ENCODE results near the gene ATP5F1E.
"Not testable (repeated sequence)": the region's sequence is repeated elsewhere in the genome, so short reads cannot be mapped to it uniquely, and the experiment has no call there.

The ATP5F1E gene

GRCh38 chr20:59042796-59043631 lies 10.9 kb upstream of the ATP5F1E start:
- peak overlapping the region; percentile 96 for H3K4me2 ChIP-seq (ENCODE audit: low read length)
- no peaks in the 10 kb centered on the region for H4K20me1 ChIP-seq (ENCODE audit: insufficient read depth, low read length)
- no peak overlapping the region for H3K27ac ChIP-seq (ENCODE audit: low read depth, low read length, poor library complexity, severe bottlenecking)
- H3K79me2 ChIP-seq (ENCODE audit: insufficient read depth, low read length), result peaks cover 44% of the 10 kb centered on the region
- H3K4me3 ChIP-seq (ENCODE audit: low read depth, low read length, poor library complexity, severe bottlenecking), result peak overlapping the region; percentile 86
- H2AFZ ChIP-seq (ENCODE audit: low read length), result no peak overlapping the region
- H3K9me2 ChIP-seq (ENCODE audit: low read depth, low read length), result no peaks in the 10 kb centered on the region
- H3K9me3 ChIP-seq (ENCODE audit: low read length), result no peaks in the 10 kb centered on the region
- H3F3A ChIP-seq (ENCODE audit: insufficient read depth, low read length), result no peaks in the 10 kb centered on the region
- peaks cover 48% of the 10 kb centered on the region for H3K4me1 ChIP-seq (ENCODE audit: insufficient read depth, low read length, severe bottlenecking)
- no peak for TF ChIP-seq EZH2 (IDR thresholded peaks at IDR 0.05; ENCODE audit: borderline replicate concordance, low read length)
- TF ChIP-seq CTCF (IDR thresholded peaks at IDR 0.05; ENCODE audit: low read length), result no peak
- H3K36me3 ChIP-seq (ENCODE audit: insufficient read depth, low read length), result peaks cover 28% of the 10 kb centered on the region
- peak overlapping the region; percentile 87 for H3K9ac ChIP-seq (ENCODE audit: low read length)
- H3K27me3 ChIP-seq (ENCODE audit: insufficient read depth, low read length), result no peaks in the 10 kb centered on the region

- no peaks in the 10 kb centered on the region for H4K20me1 ChIP-seq (ENCODE audit: insufficient read depth, low read length)
- peak within 1 kb of the TSS; percentile 87 for H3K9ac ChIP-seq (ENCODE audit: low read length)
- H3K9me3 ChIP-seq (ENCODE audit: low read length), result no peaks in the 10 kb centered on the region
- H3K79me2 ChIP-seq (ENCODE audit: insufficient read depth, low read length), result peaks cover 49% of the 10 kb centered on the region
- no peak for TF ChIP-seq CTCF (IDR thresholded peaks at IDR 0.05; ENCODE audit: low read length)
- TF ChIP-seq EZH2 (IDR thresholded peaks at IDR 0.05; ENCODE audit: borderline replicate concordance, low read length), result no peak
- H3K4me1 ChIP-seq (ENCODE audit: insufficient read depth, low read length, severe bottlenecking), result peaks cover 48% of the 10 kb centered on the region
- H3K4me2 ChIP-seq (ENCODE audit: low read length), result peak within 1 kb of the TSS; percentile 96
- H3K36me3 ChIP-seq (ENCODE audit: insufficient read depth, low read length), result peaks cover 36% of the 10 kb centered on the region
- peak within 1 kb of the TSS; percentile 86 for H3K4me3 ChIP-seq (ENCODE audit: low read depth, low read length, poor library complexity, severe bottlenecking)
- H3K27ac ChIP-seq (ENCODE audit: low read depth, low read length, poor library complexity, severe bottlenecking), result peak within 1 kb of the TSS; percentile 25
- no peaks in the 10 kb centered on the region for H3K9me2 ChIP-seq (ENCODE audit: low read depth, low read length)
- H3F3A ChIP-seq (ENCODE audit: insufficient read depth, low read length), result no peaks in the 10 kb centered on the region
- H3K27me3 ChIP-seq (ENCODE audit: insufficient read depth, low read length), result no peaks in the 10 kb centered on the region
- H2AFZ ChIP-seq (ENCODE audit: low read length), result no peak within 1 kb of the TSS
Observed at GRCh38 chr20:59042151-59042795, 10.1 kb upstream of the ATP5F1E start, which contains the start of gene PRELID3B. PRELID3B (minus strand) TSS chr20:59042786; CDS start chr20:59042730, 56 bp downstream.

GRCh38 chr20:59041487-59041886 lies 9.4 kb upstream of the ATP5F1E start:
- not testable (repeated sequence) for H3K9me3 ChIP-seq (ENCODE audit: low read length); H2AFZ ChIP-seq (ENCODE audit: low read length); H3F3A ChIP-seq (ENCODE audit: insufficient read depth, low read length); H3K27me3 ChIP-seq (ENCODE audit: insufficient read depth, low read length); H3K27ac ChIP-seq (ENCODE audit: low read depth, low read length, poor library complexity, severe bottlenecking); H4K20me1 ChIP-seq (ENCODE audit: insufficient read depth, low read length); H3K9me2 ChIP-seq (ENCODE audit: low read depth, low read length)
- Histone ChIP-seq H3K79me2 (ENCODE audit: insufficient read depth, low read length) (peaks cover 49% of the 10 kb centered on the region), H3K36me3 (ENCODE audit: insufficient read depth, low read length) (peaks cover 44% of the 10 kb centered on the region), H3K4me1 (ENCODE audit: insufficient read depth, low read length, severe bottlenecking) (peaks cover 48% of the 10 kb centered on the region), H3K4me2 (ENCODE audit: low read length) (peak overlapping the region; percentile 80), H3K4me3 (ENCODE audit: low read depth, low read length, poor library complexity, severe bottlenecking) (peak overlapping the region; percentile 86), H3K9ac (ENCODE audit: low read length) (peak overlapping the region; percentile 82)
